ENCODE results near the gene GPC6.

GRCh38 chr13:93227280-93227877 is 772 bp downstream of the GPC6 start:
- TF ChIP-seq CTCF (IDR thresholded peaks at IDR 0.05; ENCODE audit: insufficient read depth, low read depth, low read length) (no peak), EZH2 (IDR thresholded peaks at IDR 0.05; ENCODE audit: insufficient read depth, low read length) (no peak)

Data from astrocyte (in vitro differentiated cells and primary cell).